ENCODE data around the gene UBTD2.

UBTD2 gene

GRCh38 chr5:172168311-172168710 is 115.3 kb downstream of the UBTD2 start:
- TF ChIP-seq CTCF (IDR thresholded peaks at IDR 0.05; ENCODE audit: insufficient read depth, low read length, poor library complexity, severe bottlenecking), result no peak
- DNase-seq (ENCODE audit: extremely low read depth, insufficient read length), result no peak

GRCh38 chr5:172167895-172168294 is 115.7 kb downstream of the UBTD2 start:
- no peaks in the 10 kb centered on the region for H3K27me3 ChIP-seq (replicated peaks; ENCODE audit: control insufficient read depth, insufficient read depth, low read length)

More at GRCh38 chr5:172168311-172168710, 115.3 kb downstream of the UBTD2 start:
- peaks cover 24% of the 10 kb centered on the region for H3K36me3 ChIP-seq (ENCODE audit: control insufficient read depth, insufficient read depth, low read length)
- no peaks in the 10 kb centered on the region for H3K27me3 ChIP-seq (replicated peaks; ENCODE audit: control insufficient read depth, insufficient read depth, low read length)
- H3K4me3 ChIP-seq (replicated peaks; ENCODE audit: low read depth, low read length), result no peak overlapping the region

GRCh38 chr5:172166030-172166826 is 117.3 kb downstream of the UBTD2 start:
- no peak for TF ChIP-seq CTCF (IDR thresholded peaks at IDR 0.05; ENCODE audit: insufficient read depth, low read length, poor library complexity, severe bottlenecking)
- Histone ChIP-seq H3K27me3 (replicated peaks; ENCODE audit: control insufficient read depth, insufficient read depth, low read length) (no peaks in the 10 kb centered on the region), H3K36me3 (ENCODE audit: control insufficient read depth, insufficient read depth, low read length) (peaks cover 26% of the 10 kb centered on the region), H3K4me3 (replicated peaks; ENCODE audit: low read depth, low read length) (no peak overlapping the region)
- DNase-seq (ENCODE audit: extremely low read depth, insufficient read length), result no peak

More at GRCh38 chr5:172167895-172168294, 115.7 kb downstream of the UBTD2 start:
- H3K4me3 ChIP-seq (replicated peaks; ENCODE audit: low read depth, low read length), result no peak overlapping the region
- H3K36me3 ChIP-seq (ENCODE audit: control insufficient read depth, insufficient read depth, low read length), result peaks cover 23% of the 10 kb centered on the region
- no peak for DNase-seq (ENCODE audit: extremely low read depth, insufficient read length)
- TF ChIP-seq CTCF (IDR thresholded peaks at IDR 0.05; ENCODE audit: insufficient read depth, low read length, poor library complexity, severe bottlenecking), result no peak

- peaks cover 20% of the 10 kb centered on the region for H3K36me3 ChIP-seq (ENCODE audit: control insufficient read depth, insufficient read depth, low read length)
- DNase-seq (ENCODE audit: extremely low read depth, insufficient read length), result no peak
- no peaks in the 10 kb centered on the region for H3K27me3 ChIP-seq (replicated peaks; ENCODE audit: control insufficient read depth, insufficient read depth, low read length)
- H3K4me3 ChIP-seq (replicated peaks; ENCODE audit: low read depth, low read length), result no peak overlapping the region
- TF ChIP-seq CTCF (IDR thresholded peaks at IDR 0.05; ENCODE audit: insufficient read depth, low read length, poor library complexity, severe bottlenecking), result no peak
Observed at GRCh38 chr5:172165465-172165864, 118.1 kb downstream of the UBTD2 start.

- Histone ChIP-seq H3K4me3 (replicated peaks; ENCODE audit: low read depth, low read length) (no peak overlapping the region), H3K36me3 (ENCODE audit: control insufficient read depth, insufficient read depth, low read length) (peaks cover 19% of the 10 kb centered on the region)
- DNase-seq (ENCODE audit: extremely low read depth, insufficient read length), result no peak
Observed at GRCh38 chr5:172164769-172165212, 118.8 kb downstream of the UBTD2 start.

More at GRCh38 chr5:172164769-172165212, 118.8 kb downstream of the UBTD2 start:
- no peak for TF ChIP-seq CTCF (IDR thresholded peaks at IDR 0.05; ENCODE audit: insufficient read depth, low read length, poor library complexity, severe bottlenecking)
- no peaks in the 10 kb centered on the region for H3K27me3 ChIP-seq (replicated peaks; ENCODE audit: control insufficient read depth, insufficient read depth, low read length)
